SK-N-SH treated with all-trans-retinoic acid at 6 μM for 48 hours (cell line): ENCODE measurements around the gene SUPT4H1.

Source experiments
- ATAC-seq: fragments of 200-7000 bp; cut with Tn5 transposase; 3 replicates; pipeline ENCODE4 v1.9.1; 2020; ENCODE audit warnings: mild to moderate bottlenecking, moderate library complexity
- ARNTL ChIP-seq: fragments of 450-650 bp; formaldehyde crosslinking; IDR thresholded peaks from 2 replicates; pipeline ENCODE4 v1.5.0; 2020; ENCODE audit warnings: low read depth, mild to moderate bottlenecking, moderate library complexity, borderline replicate concordance
- BACH2 ChIP-seq: fragments of 250-450 bp; sonication (Bioruptor Pico); IDR thresholded peaks from 2 replicates; pipeline ENCODE4 v1.9.0; 2021; ENCODE audit warnings: mild to moderate bottlenecking, borderline replicate concordance
- CREB5 ChIP-seq: fragments of 250-450 bp; sonication (Bioruptor Pico); IDR thresholded peaks from 2 replicates; pipeline ENCODE4 v1.5.1; 2020; ENCODE audit warnings: low read depth, mild to moderate bottlenecking, moderate library complexity
- CSDC2 ChIP-seq: fragments of 250-450 bp; sonication (Bioruptor Pico); IDR thresholded peaks from 2 replicates; pipeline ENCODE4 v1.5.0; 2020; ENCODE audit warnings: mild to moderate bottlenecking, moderate library complexity
- CSRNP3 ChIP-seq: fragments of 250-450 bp; sonication (Bioruptor Pico); IDR thresholded peaks from 2 replicates; pipeline ENCODE4 v1.5.1; 2021; ENCODE audit warnings: mild to moderate bottlenecking, moderate library complexity
- ESRRG ChIP-seq: fragments of 250-450 bp; sonication (Bioruptor Pico); IDR thresholded peaks from 2 replicates; pipeline ENCODE4 v1.6.1; 2021; ENCODE audit warnings: mild to moderate bottlenecking
- GLIS3 ChIP-seq: fragments of 250-450 bp; sonication (Bioruptor Pico); IDR thresholded peaks from 2 replicates; pipeline ENCODE4 v1.5.0; 2020; ENCODE audit warnings: mild to moderate bottlenecking, moderate library complexity
- ISL1 ChIP-seq: fragments of 250-450 bp; sonication (Bioruptor Pico); IDR thresholded peaks from 2 replicates; pipeline ENCODE4 v2.1.2; 2022; ENCODE audit warnings: mild to moderate bottlenecking, moderate library complexity
- OSR1 ChIP-seq: fragments of 250-450 bp; sonication (Bioruptor Pico); IDR thresholded peaks from 2 replicates; pipeline ENCODE4 v1.8.0; 2022; ENCODE audit warnings: moderate library complexity, mild to moderate bottlenecking, inconsistent platforms
- PATZ1 ChIP-seq: fragments of 250-450 bp; sonication (Bioruptor Pico); IDR thresholded peaks from 2 replicates; pipeline ENCODE4 v1.8.0; 2020; ENCODE audit warnings: mild to moderate bottlenecking, moderate library complexity, borderline replicate concordance
- POU6F1 ChIP-seq: fragments of 250-450 bp; sonication (Bioruptor Pico); IDR thresholded peaks from 2 replicates; pipeline ENCODE4 v1.8.0; 2021; ENCODE audit warnings: low read depth, mild to moderate bottlenecking, moderate library complexity, borderline replicate concordance
- PPARA ChIP-seq: fragments of 250-450 bp; sonication (Bioruptor Pico); IDR thresholded peaks from 2 replicates; pipeline ENCODE4 v1.5.0; 2020; ENCODE audit warnings: mild to moderate bottlenecking, borderline replicate concordance
- RARB ChIP-seq: fragments of 250-450 bp; sonication (Bioruptor Pico); IDR thresholded peaks from 2 replicates; pipeline ENCODE4 v1.8.0; 2021; ENCODE audit warnings: mild to moderate bottlenecking, moderate library complexity
- SNAI2 ChIP-seq: fragments of 250-450 bp; sonication (Bioruptor Pico); IDR thresholded peaks from 2 replicates; pipeline ENCODE4 v1.5.0; 2020; ENCODE audit warnings: mild to moderate bottlenecking, moderate library complexity
- TCF4 ChIP-seq: fragments of 250-450 bp; sonication (Bioruptor Pico); IDR thresholded peaks from 2 replicates; pipeline ENCODE4 v1.8.0; 2021; ENCODE audit warnings: mild to moderate bottlenecking, moderate library complexity, borderline replicate concordance
- TOX ChIP-seq: fragments of 250-450 bp; sonication (Bioruptor Pico); IDR thresholded peaks from 2 replicates; pipeline ENCODE4 v1.8.0; 2021; ENCODE audit warnings: mild to moderate bottlenecking, moderate library complexity, borderline replicate concordance
- TSHZ2 ChIP-seq: fragments of 250-450 bp; sonication (Bioruptor Pico); IDR thresholded peaks from 2 replicates; pipeline ENCODE4 v1.5.0; 2020; ENCODE audit warnings: mild to moderate bottlenecking, moderate library complexity
- ZC3H10 ChIP-seq: fragments of 250-450 bp; sonication (Bioruptor Pico); IDR thresholded peaks from 2 replicates; pipeline ENCODE4 v1.5.1; 2021; ENCODE audit warnings: mild to moderate bottlenecking, moderate library complexity
- ZFP3 ChIP-seq: fragments of 250-450 bp; sonication (Bioruptor Pico); IDR thresholded peaks from 2 replicates; pipeline ENCODE4 v1.5.0; 2020; ENCODE audit warnings: mild to moderate bottlenecking, moderate library complexity
- ZFP30 ChIP-seq: fragments of 450-650 bp; formaldehyde crosslinking; IDR thresholded peaks from 2 replicates; pipeline ENCODE4 v1.5.0; 2022; ENCODE audit warnings: mild to moderate bottlenecking, moderate library complexity
- ZNF565 ChIP-seq: fragments of 450-650 bp; formaldehyde crosslinking; conservative IDR thresholded peaks from 2 replicates; pipeline ENCODE4 v1.5.0; 2020; ENCODE audit warnings: low read depth, mild to moderate bottlenecking, moderate library complexity
- ZNF70 ChIP-seq: fragments of 450-650 bp; formaldehyde crosslinking; IDR thresholded peaks from 2 replicates; pipeline ENCODE4 v1.5.0; 2020; ENCODE audit warnings: mild to moderate bottlenecking, moderate library complexity
- ZNF8 ChIP-seq: fragments of 450-650 bp; formaldehyde crosslinking; IDR thresholded peaks from 2 replicates; pipeline ENCODE4 v1.5.0; 2020; ENCODE audit warnings: mild to moderate bottlenecking, moderate library complexity

SUPT4H1 gene

GRCh38 chr17:58375256-58375655, 23.3 kb upstream of the SUPT4H1 start:
- no peak for ATAC-seq
- TF ChIP-seq ZC3H10 (CRISPR knock-in tag) (no peak), ARNTL (CRISPR knock-in tag) (no peak)

GRCh38 chr17:58373923-58374322, 21.9 kb upstream of the SUPT4H1 start:
- ATAC-seq, result no peak
- TF ChIP-seq SNAI2 (no peak), RARB (CRISPR knock-in tag) (no peak), ARNTL (CRISPR knock-in tag) (no peak), ISL1 (CRISPR knock-in tag) (no peak), CREB5 (CRISPR knock-in tag) (no peak), POU6F1 (CRISPR knock-in tag) (no peak), ESRRG (CRISPR knock-in tag) (no peak), ZC3H10 (CRISPR knock-in tag) (no peak), OSR1 (CRISPR knock-in tag) (no peak), PPARA (CRISPR knock-in tag) (no peak), CSRNP3 (no peak), ZNF70 (no peak), TOX (CRISPR knock-in tag) (no peak), ZFP3 (CRISPR knock-in tag) (no peak), TCF4 (CRISPR knock-in tag) (no peak), BACH2 (no peak), TSHZ2 (CRISPR knock-in tag) (no peak), ZNF8 (CRISPR knock-in tag) (no peak), GLIS3 (no peak)

GRCh38 chr17:58373003-58373402, 21.0 kb upstream of the SUPT4H1 start:
- no peak for ATAC-seq
- no peak for TF ChIP-seq ISL1 (CRISPR knock-in tag)
- TF ChIP-seq ZC3H10 (CRISPR knock-in tag), result no peak
- no peak for TF ChIP-seq SNAI2
- no peak for TF ChIP-seq ESRRG (CRISPR knock-in tag)
- TF ChIP-seq ARNTL (CRISPR knock-in tag), result no peak
- no peak for TF ChIP-seq ZFP30 (CRISPR knock-in tag)
- TF ChIP-seq CSRNP3, result no peak
- TF ChIP-seq PATZ1 (CRISPR knock-in tag), result no peak
- no peak for TF ChIP-seq ZFP3 (CRISPR knock-in tag)
- no peak for TF ChIP-seq TSHZ2 (CRISPR knock-in tag)
- TF ChIP-seq CSDC2 (CRISPR knock-in tag), result no peak
- TF ChIP-seq ZNF70, result no peak
- no peak for TF ChIP-seq TOX (CRISPR knock-in tag)
- no peak for TF ChIP-seq ZNF8 (CRISPR knock-in tag)
- no peak for TF ChIP-seq BACH2
- no peak for TF ChIP-seq ZNF565
- no peak for TF ChIP-seq CREB5 (CRISPR knock-in tag)
- no peak for TF ChIP-seq OSR1 (CRISPR knock-in tag)
